GM19452 (cell line): ENCODE data around the gene ZSWIM3.

Source experiments
- ATAC-seq: cut with Tn5 transposase; IDR thresholded peaks from one replicate; pipeline ENCODE4 v1.9.1; 2021; ENCODE audit not compliant: unreplicated experiment

Gene ZSWIM3

GRCh38 chr20:45927071-45927878 is 69.9 kb downstream of the ZSWIM3 start:
- ATAC-seq: no peak
